Measurements from ENCODE around the gene JARID2. TPM values are rescaled to one million over a fixed set of nuclear protein-coding genes. Genes with fewer than 3 reads are reported as not detected.

The JARID2 gene
- total and polyA plus RNA-seq, 9 of the 15 experiments (the other 6 are each of a cell fraction or from before 2014, with no cell fraction given), result 5.0 to 29.0 (median 15.6) TPM

- TF ChIP-seq GATAD2B (IDR thresholded peaks at IDR 0.05; ENCODE audit: borderline replicate concordance), result no peak
- no peak for TF ChIP-seq ZNF830 (CRISPR knock-in tag; IDR thresholded peaks at IDR 0.05)
- TF ChIP-seq ZNF263 (CRISPR knock-in tag; IDR thresholded peaks at IDR 0.05; ENCODE audit: borderline replicate concordance), result no peak
- TF ChIP-seq DLX4 (CRISPR knock-in tag; IDR thresholded peaks at IDR 0.05), result no peak
- no peak for TF ChIP-seq ZNF644 (tag; IDR thresholded peaks at IDR 0.05; ENCODE audit: low read depth)
- TF ChIP-seq ZBTB33 (CRISPR knock-in tag; IDR thresholded peaks at IDR 0.05), result no peak
- no peak for TF ChIP-seq ZC3H8 (IDR thresholded peaks at IDR 0.05)
- no peak for TF ChIP-seq ZNF717 (CRISPR knock-in tag; IDR thresholded peaks at IDR 0.05)
- 0 out of 2 replicates have a peak, but pooled peaks have one; percentile 21 for TF ChIP-seq SNAPC5 (CRISPR knock-in tag; IDR thresholded peaks at IDR 0.05)
- no peak for TF ChIP-seq MXI1 (IDR thresholded peaks at IDR 0.05; ENCODE audit: low read depth, low read length)
- TF ChIP-seq NR2C2 (CRISPR knock-in tag; IDR thresholded peaks at IDR 0.05), result no peak
- peak; percentile 52; the same call in 1 of the 2 replicates for TF ChIP-seq NR2C2 (tag; IDR thresholded peaks at IDR 0.05)
- TF ChIP-seq GABPB2 (CRISPR knock-in tag; conservative IDR thresholded peaks at IDR 0.05), result no peak
- TF ChIP-seq ZNF408 (CRISPR knock-in tag; IDR thresholded peaks at IDR 0.05; ENCODE audit: low read depth), result no peak
- no peak for TF ChIP-seq TFAP4 (CRISPR knock-in tag; IDR thresholded peaks at IDR 0.05; ENCODE audit: borderline replicate concordance)
- no peak for TF ChIP-seq ZNF282 (CRISPR knock-in tag; IDR thresholded peaks at IDR 0.05)
- TF ChIP-seq FOXA3 (CRISPR knock-in tag; conservative IDR thresholded peaks at IDR 0.05 in 1 of 2, IDR thresholded peaks at IDR 0.05 in 1 of 2), result no peak
- TF ChIP-seq FOXA1 (IDR thresholded peaks at IDR 0.05; ENCODE audit: borderline replicate concordance), result no peak
- no peak for TF ChIP-seq L3MBTL2 (IDR thresholded peaks at IDR 0.05)
- TF ChIP-seq PYGO2 (tag; IDR thresholded peaks at IDR 0.05), result peak; percentile 76
- no peak for TF ChIP-seq CREB3L1 (IDR thresholded peaks at IDR 0.05; ENCODE audit: borderline replicate concordance, low read depth)
- no peak for TF ChIP-seq ZEB2 (IDR thresholded peaks at IDR 0.05)
- no peak for TF ChIP-seq NCOA6 (IDR thresholded peaks at IDR 0.05)
- TF ChIP-seq EGR1 (conservative IDR thresholded peaks at IDR 0.05), result no peak
Observed at GRCh38 chr6:15561447-15562199, 315.8 kb downstream of the JARID2 start (continued).

All from K562 (cell line).